PC-3 (cell line): ENCODE measurements around the gene KCNJ10. TPM values are rescaled to one million over a fixed set of nuclear protein-coding genes. Genes with fewer than 3 reads are reported as not detected.

Experiments
- ATAC-seq: fragments of 200-7000 bp; cut with Tn5 transposase; 2 replicates; pipeline ENCODE4 v1.9.1; 2020; ENCODE audit warnings: mild to moderate bottlenecking, moderate library complexity
- BruUV-seq: library from RNA; stranded (reverse); fragments of 400-500 nt; replicated peaks from 2 replicates; lab custom pipeline; 2021; lab: Mats Ljungman, UMichigan
- CTCF ChIA-PET: fragments of 300-600 bp; sonication (Branson Sonifier 250); formaldehyde crosslinking; loops from one replicate; lab custom pipeline; 2022; ENCODE audit warnings: antibody characterized with exemption; lab: Charles Lee
- POLR2A ChIA-PET: fragments of 300-600 bp; sonication (Branson Sonifier 250); formaldehyde crosslinking; loops from one replicate; lab custom pipeline; 2022; ENCODE audit warnings: antibody characterized with exemption; ENCODE audit not compliant: unreplicated experiment; lab: Charles Lee
- DNase-seq: peaks from one replicate; pipeline ENCODE4 v3.0.0-alpha.2; 2015
- H2AFZ ChIP-seq: fragments of 300-600 bp; sonication (generic); 2 replicates; pipeline ENCODE4 v1.6.0; 2016; ENCODE audit warnings: antibody characterized with exemption, low read length
- H3F3A ChIP-seq: fragments of 300-600 bp; sonication (generic); one replicate; pipeline ENCODE4 v1.6.0; 2017; ENCODE audit warnings: antibody characterized with exemption, low read length, control low read depth, mild to moderate bottlenecking; ENCODE audit not compliant: unreplicated experiment
- H3K27ac ChIP-seq: fragments of 300-600 bp; sonication (generic); 2 replicates; pipeline ENCODE4 v1.5.1; 2016; ENCODE audit warnings: mild to moderate bottlenecking, low read length
- H3K27me3 ChIP-seq: fragments of 300-600 bp; sonication (generic); 2 replicates; pipeline ENCODE4 v1.6.1; 2016; ENCODE audit warnings: low read length, mixed read lengths
- H3K36me3 ChIP-seq: fragments of 300-600 bp; sonication (generic); 2 replicates; pipeline ENCODE4 v1.6.1; 2016; ENCODE audit warnings: low read depth, mixed run types, low read length, mixed read lengths
- H3K4me1 ChIP-seq: fragments of 300-600 bp; sonication (generic); 2 replicates; pipeline ENCODE4 v1.5.1; 2016; ENCODE audit warnings: low read length; ENCODE audit not compliant: insufficient read depth
- H3K4me2 ChIP-seq: fragments of 300-600 bp; sonication (generic); 2 replicates; pipeline ENCODE4 v1.6.0; 2016; ENCODE audit warnings: low read length
- H3K4me3 ChIP-seq: fragments of 300-600 bp; sonication (generic); 2 replicates; pipeline ENCODE4 v1.5.1; 2016; ENCODE audit warnings: mild to moderate bottlenecking, low read length, mixed read lengths
- H3K79me2 ChIP-seq: fragments of 300-600 bp; sonication (generic); 2 replicates; pipeline ENCODE4 v1.6.1; 2017; ENCODE audit warnings: low read length, mixed read lengths
- H3K9ac ChIP-seq: fragments of 300-600 bp; sonication (generic); 2 replicates; pipeline ENCODE4 v1.6.0; 2016; ENCODE audit warnings: mild to moderate bottlenecking, low read length
- H3K9me2 ChIP-seq: fragments of 300-600 bp; sonication (generic); replicated peaks from 2 replicates; pipeline ENCODE4 v1.6.1; 2016; ENCODE audit warnings: mixed run types, low read length, mixed read lengths
- H3K9me3 ChIP-seq: fragments of 300-600 bp; sonication (generic); 2 replicates; pipeline ENCODE4 v1.6.1; 2016; ENCODE audit warnings: low read length, mixed read lengths
- H4K20me1 ChIP-seq: fragments of 300-600 bp; sonication (generic); 2 replicates; pipeline ENCODE4 v1.6.1; 2016; ENCODE audit warnings: low read length, mixed read lengths
- EZH2 ChIP-seq: fragments of 300-600 bp; sonication (generic); IDR thresholded peaks from one replicate; pipeline ENCODE4 v1.6.1; 2017; ENCODE audit warnings: antibody characterized with exemption, mild to moderate bottlenecking, low read length; ENCODE audit not compliant: unreplicated experiment
- EZH2phosphoT487 ChIP-seq: fragments of 300-600 bp; sonication (generic); IDR thresholded peaks from 2 replicates; pipeline ENCODE4 v1.6.1; 2018; ENCODE audit warnings: mild to moderate bottlenecking, antibody characterized with exemption, low read length, borderline replicate concordance
- intact Hi-C: fragments of 100-400 bp; cut with micrococcal nuclease; formaldehyde crosslinking; loops from 2 replicates; pipeline ENCODE4 v1.9.0; 2023
- total RNA-seq: library from RNA; depleted of rRNA; stranded (reverse); fragments of >200 nt; gene quantifications from 2 replicates; pipeline ENCODE4 v1.2.3, GENCODE V29; 2014
- TF ChIP-seq, protein P1 (sequence below): fragments of 300-600 bp; sonication (generic); conservative IDR thresholded peaks from 2 replicates; pipeline ENCODE4 v1.5.1; 2017; ENCODE audit warnings: antibody characterized with exemption, low read depth, mild to moderate bottlenecking, low read length

The KCNJ10 gene
- total RNA-seq, 1 experiment from 2014 or later: 0.15 TPM

DNA sequence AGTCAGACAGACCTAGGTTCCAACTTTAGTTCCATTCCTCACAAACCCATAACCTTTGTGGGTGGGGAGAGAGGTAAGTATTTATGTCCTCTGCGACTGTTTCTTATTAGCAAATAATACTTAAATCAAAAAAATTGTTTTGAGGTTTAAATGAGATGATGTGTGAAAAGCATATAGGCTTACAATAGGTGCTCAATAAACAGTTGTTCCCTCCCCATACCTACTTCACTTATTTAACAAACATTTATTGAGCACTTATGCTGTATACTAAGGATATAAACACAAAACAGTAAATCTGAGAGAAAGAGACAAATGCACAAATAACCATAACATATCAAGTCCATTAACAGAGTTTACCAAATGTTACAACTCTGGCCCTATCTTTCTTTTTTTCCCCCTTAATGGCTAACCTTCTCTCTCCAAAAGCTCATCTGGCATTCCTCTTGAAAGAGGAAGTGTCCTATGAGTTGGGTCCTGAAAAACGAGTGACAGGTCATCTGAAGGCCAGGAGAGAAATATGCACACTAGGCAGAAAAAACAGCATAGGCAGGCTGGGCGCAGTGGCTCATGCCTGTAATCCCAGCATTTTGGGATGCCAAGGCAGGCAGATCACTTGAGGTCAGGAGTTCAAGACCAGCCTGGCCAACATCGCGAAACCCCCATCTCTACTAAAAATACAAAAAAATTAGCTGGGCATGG, 48.4 kb downstream of the KCNJ10 start:
- H3K9me2 ChIP-seq: no peaks in the 10 kb centered on the region
- no peak overlapping the region for H3K4me3 ChIP-seq
- no peak overlapping the region for H2AFZ ChIP-seq
- no peaks in the 10 kb centered on the region for H3K36me3 ChIP-seq
- no peaks in the 10 kb centered on the region for H4K20me1 ChIP-seq
- no peak overlapping the region for H3K4me2 ChIP-seq
- ChIA-PET POLR2A (no interaction called here), CTCF (no interaction called here)
- no peaks in the 10 kb centered on the region for H3K9me3 ChIP-seq
- no TSS peak for BruUV-seq
- intact Hi-C loops: no loop called here
- DNase-seq: no peak
- TF ChIP-seq EZH2 (no peak), EZH2phosphoT487 (no peak)
- TF ChIP-seq, protein P1, sequence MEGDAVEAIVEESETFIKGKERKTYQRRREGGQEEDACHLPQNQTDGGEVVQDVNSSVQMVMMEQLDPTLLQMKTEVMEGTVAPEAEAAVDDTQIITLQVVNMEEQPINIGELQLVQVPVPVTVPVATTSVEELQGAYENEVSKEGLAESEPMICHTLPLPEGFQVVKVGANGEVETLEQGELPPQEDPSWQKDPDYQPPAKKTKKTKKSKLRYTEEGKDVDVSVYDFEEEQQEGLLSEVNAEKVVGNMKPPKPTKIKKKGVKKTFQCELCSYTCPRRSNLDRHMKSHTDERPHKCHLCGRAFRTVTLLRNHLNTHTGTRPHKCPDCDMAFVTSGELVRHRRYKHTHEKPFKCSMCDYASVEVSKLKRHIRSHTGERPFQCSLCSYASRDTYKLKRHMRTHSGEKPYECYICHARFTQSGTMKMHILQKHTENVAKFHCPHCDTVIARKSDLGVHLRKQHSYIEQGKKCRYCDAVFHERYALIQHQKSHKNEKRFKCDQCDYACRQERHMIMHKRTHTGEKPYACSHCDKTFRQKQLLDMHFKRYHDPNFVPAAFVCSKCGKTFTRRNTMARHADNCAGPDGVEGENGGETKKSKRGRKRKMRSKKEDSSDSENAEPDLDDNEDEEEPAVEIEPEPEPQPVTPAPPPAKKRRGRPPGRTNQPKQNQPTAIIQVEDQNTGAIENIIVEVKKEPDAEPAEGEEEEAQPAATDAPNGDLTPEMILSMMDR: no peak
- peaks cover 25% of the 10 kb centered on the region for H3K4me1 ChIP-seq
- H3K79me2 ChIP-seq: no peaks in the 10 kb centered on the region
- no peaks in the 10 kb centered on the region for H3F3A ChIP-seq
- H3K27me3 ChIP-seq: no peaks in the 10 kb centered on the region
- ATAC-seq: no peak
- H3K9ac ChIP-seq: no peak overlapping the region
- H3K27ac ChIP-seq: no peak overlapping the region

DNA sequence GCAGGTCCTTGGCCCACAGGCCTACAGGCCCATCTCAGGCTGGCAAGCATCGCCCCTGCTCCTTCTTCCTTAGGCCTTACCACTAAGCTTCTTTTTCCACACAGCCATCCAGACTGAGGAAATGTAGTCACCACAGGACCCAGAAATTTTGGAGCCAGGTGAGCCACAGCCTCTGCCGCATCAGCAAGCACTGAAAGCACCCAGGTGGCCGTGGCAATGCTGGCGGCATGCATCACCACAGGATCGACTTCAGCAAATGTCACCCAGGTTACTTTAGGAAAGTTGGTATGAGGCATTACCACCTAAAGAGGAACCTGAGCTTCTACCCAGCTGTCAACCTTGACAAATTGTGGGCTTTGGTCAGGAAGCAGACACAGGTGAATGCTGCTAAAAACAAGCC, 49.8 kb downstream of the KCNJ10 start:
- no peaks in the 10 kb centered on the region for H3F3A ChIP-seq
- no peak overlapping the region for H3K27ac ChIP-seq
- H3K9me2 ChIP-seq: no peaks in the 10 kb centered on the region
- intact Hi-C loops: no loop called here
- no peaks in the 10 kb centered on the region for H3K36me3 ChIP-seq
- H3K79me2 ChIP-seq: no peaks in the 10 kb centered on the region
- H3K27me3 ChIP-seq: no peaks in the 10 kb centered on the region
- no peak for DNase-seq
- H3K4me1 ChIP-seq: peaks cover 25% of the 10 kb centered on the region
- H3K9ac ChIP-seq: no peak overlapping the region
- POLR2A ChIA-PET: no interaction called here
- H2AFZ ChIP-seq: no peak overlapping the region
- no TSS peak for BruUV-seq
- no peaks in the 10 kb centered on the region for H4K20me1 ChIP-seq
- no peaks in the 10 kb centered on the region for H3K9me3 ChIP-seq
- CTCF ChIA-PET: interaction anchor here (0.8 kb wide), 1 partner anchor 12 kb away, joined by 3 read pairs; no protein-coding TSS in a partner anchor
- no peak for ATAC-seq
- no peak overlapping the region for H3K4me2 ChIP-seq
- no peak overlapping the region for H3K4me3 ChIP-seq
- TF ChIP-seq EZH2phosphoT487 (no peak), EZH2 (no peak)
- TF ChIP-seq, protein P1: no peak

DNA sequence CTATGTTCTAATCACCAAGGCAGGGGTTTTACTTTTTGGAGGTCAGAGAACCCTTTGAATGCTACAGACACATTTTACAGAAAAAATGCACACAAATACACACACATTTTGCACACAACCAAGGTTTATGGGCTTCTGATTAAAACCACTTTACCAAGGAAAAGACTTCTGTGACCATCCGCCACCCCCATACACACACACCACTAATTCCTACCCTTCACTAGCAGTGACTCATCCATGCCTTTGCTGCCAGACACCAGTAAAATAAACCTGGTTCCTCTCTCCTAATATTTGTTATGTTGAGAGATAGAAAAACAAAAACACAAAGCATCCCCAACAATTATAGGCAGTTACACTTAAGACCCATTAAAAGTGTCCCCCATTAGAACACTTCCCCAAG, 51.1 kb downstream of the KCNJ10 start:
- H3K79me2 ChIP-seq: no peaks in the 10 kb centered on the region
- H3K27me3 ChIP-seq: no peaks in the 10 kb centered on the region
- BruUV-seq: no TSS peak
- peak; percentile 83 for ATAC-seq
- no peaks in the 10 kb centered on the region for H3F3A ChIP-seq
- no peak overlapping the region for H2AFZ ChIP-seq
- H3K4me3 ChIP-seq: no peak overlapping the region
- CTCF ChIA-PET: interaction anchor here (0.7 kb wide), 1 partner anchor 174 kb away, joined by 3 read pairs; no protein-coding TSS in a partner anchor
- intact Hi-C loops: no loop called here
- no peaks in the 10 kb centered on the region for H3K36me3 ChIP-seq
- H4K20me1 ChIP-seq: no peaks in the 10 kb centered on the region
- H3K4me1 ChIP-seq: peaks cover 25% of the 10 kb centered on the region
- peak; percentile 67 for DNase-seq
- no peak overlapping the region for H3K27ac ChIP-seq
- no peaks in the 10 kb centered on the region for H3K9me2 ChIP-seq
- no peak for TF ChIP-seq EZH2phosphoT487
- H3K9me3 ChIP-seq: no peaks in the 10 kb centered on the region
- peak overlapping the region; percentile 31 for H3K4me2 ChIP-seq
- POLR2A ChIA-PET: no interaction called here
- no peak overlapping the region for H3K9ac ChIP-seq
